Thymus (tissue), 11 donors: ENCODE data around the gene COL23A1. TPM values are rescaled to one million over a fixed set of nuclear protein-coding genes. Genes with fewer than 3 reads are reported as not detected.

Experiments
- DNase-seq, 9 donors: peaks; one replicate each; pipeline ENCODE4 v3.0.0-alpha.2; 2013; ENCODE audit warnings: low spot score in 9 of 9, low read depth in 6 of 9, missing footprints in 1 of 9
- H3K27ac ChIP-seq, 2 donors: one replicate each; pipeline ENCODE4 v1.5.1; 2013; ENCODE audit warnings: control low read depth in 1 of 2, low read depth in 1 of 2, low read length in 1 of 2, mild to moderate bottlenecking in 1 of 2, moderate library complexity in 1 of 2
- H3K27me3 ChIP-seq, 2 donors: one replicate each; pipeline ENCODE4 v1.5.1; 2013; ENCODE audit warnings: low read length in 1 of 2; ENCODE audit not compliant: control insufficient read depth in 2 of 2, insufficient read depth in 1 of 2
- H3K36me3 ChIP-seq, 2 donors: one replicate each; pipeline ENCODE4 v1.5.1; 2013; ENCODE audit warnings: low read length in 1 of 2, mild to moderate bottlenecking in 1 of 2, moderate library complexity in 1 of 2; ENCODE audit not compliant: control insufficient read depth in 2 of 2, insufficient read depth in 2 of 2
- H3K4me1 ChIP-seq, 2 donors: one replicate each; pipeline ENCODE4 v1.5.1; 2013; ENCODE audit warnings: low read length in 2 of 2; ENCODE audit not compliant: control insufficient read depth in 2 of 2, insufficient read depth in 2 of 2
- H3K4me3 ChIP-seq, 2 donors: one replicate each; pipeline ENCODE4 v1.5.1; 2013; ENCODE audit warnings: low read length in 2 of 2, control low read depth in 1 of 2, mild to moderate bottlenecking in 1 of 2
- H3K9me3 ChIP-seq, 2 donors: one replicate each; pipeline ENCODE4 v1.5.1; 2013; ENCODE audit warnings: low read length in 1 of 2, mild to moderate bottlenecking in 1 of 2; ENCODE audit not compliant: control insufficient read depth in 2 of 2, insufficient read depth in 1 of 2
- WGBS: extraction: QIAGEN DNeasy Blood & Tissue Kit; methylation state at CpG from one replicate; pipeline ENCODE4 v1.1.7; 2013; 5-methylcytosine and 5-hydroxymethylcytosine counted together
- polyA plus RNA-seq: library from polyadenylated mRNA; stranded (reverse); fragments of 200-250 nt; gene quantifications from one replicate; pipeline ENCODE4 v1.2.3, GENCODE V29; 2013
- total RNA-seq: library from RNA; stranded (reverse); fragments of 120-200 nt; gene quantifications from one replicate; pipeline ENCODE4 v1.2.4, GENCODE V29; 2013
- donor health status: healthy.

Gene COL23A1
- total and polyA plus RNA-seq, 2 donors: 1.5 to 2.6 TPM

DNA sequence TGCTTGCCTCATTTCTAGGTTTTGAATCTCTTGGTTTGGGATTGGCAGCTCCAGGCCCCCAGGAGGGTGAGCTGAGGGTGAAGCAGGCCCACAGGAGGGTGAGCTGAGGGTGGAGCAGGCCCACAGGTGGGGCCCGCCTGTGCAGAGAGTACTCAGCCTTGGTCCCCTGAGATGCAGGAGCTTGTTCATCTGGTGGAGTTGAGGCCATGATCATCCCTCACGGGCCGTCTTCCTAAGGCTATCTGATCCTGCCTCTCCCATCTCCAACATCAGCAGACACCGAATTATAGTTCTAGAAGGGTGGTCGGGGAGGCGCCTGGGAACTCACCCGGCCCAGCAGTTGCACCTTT, 225.9 kb downstream of the COL23A1 start:
- no peak overlapping the region for H3K4me3 ChIP-seq
- peaks cover 0 to 7% of the 10 kb centered on the region in 2 donors for H3K9me3 ChIP-seq
- H3K4me1 ChIP-seq: peaks cover 4 to 37% of the 10 kb centered on the region in 2 donors
- WGBS: 97% methylated on average over 7 of the region's 7 CpGs
- H3K27ac ChIP-seq: no peak overlapping the region
- DNase-seq: no peak
- peaks cover 16 to 21% of the 10 kb centered on the region in 2 donors for H3K36me3 ChIP-seq
- no peaks in the 10 kb centered on the region for H3K27me3 ChIP-seq

DNA sequence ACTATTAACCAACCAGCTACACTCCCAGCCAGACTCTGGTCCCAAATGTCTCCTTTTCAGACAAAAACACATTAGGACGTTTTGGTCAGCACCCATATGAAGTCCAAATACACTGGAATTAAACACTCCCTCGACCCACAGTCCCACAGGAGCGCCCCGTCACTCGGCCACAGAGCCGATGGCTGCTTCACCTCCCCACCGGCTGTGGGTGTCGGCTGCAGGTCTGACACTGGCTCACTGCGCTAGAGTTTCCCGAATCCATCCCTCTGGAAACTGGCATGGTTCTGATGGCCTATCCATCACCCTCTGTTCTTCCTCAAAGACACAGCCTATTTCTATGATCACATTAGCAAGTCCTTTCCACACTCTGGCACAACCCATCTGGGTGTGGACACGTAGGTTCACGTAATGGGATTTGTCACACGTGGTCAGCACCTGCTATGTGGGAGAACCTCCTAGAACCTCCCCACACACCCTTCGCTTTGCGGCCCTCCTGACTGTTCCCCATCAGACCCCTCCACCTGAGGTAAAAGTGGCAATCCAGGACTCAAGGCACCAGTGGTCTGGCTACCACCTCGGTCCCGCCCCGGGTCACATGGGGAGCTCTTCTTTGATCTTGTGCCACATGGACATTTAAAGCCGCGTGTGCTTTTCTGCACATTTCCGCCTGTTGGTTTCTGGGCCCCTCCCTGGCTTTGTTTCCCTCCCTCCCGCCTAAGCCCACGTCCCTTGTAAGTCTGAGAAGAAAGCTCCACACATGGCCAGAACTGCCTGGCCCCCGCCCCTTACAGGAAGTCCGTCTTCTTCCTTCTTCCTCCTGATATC, 226.5 kb downstream of the COL23A1 start:
- H3K36me3 ChIP-seq: peaks cover 10 to 15% of the 10 kb centered on the region in 2 donors
- no peak for DNase-seq
- H3K27me3 ChIP-seq: no peaks in the 10 kb centered on the region
- no peak overlapping the region for H3K27ac ChIP-seq
- 88% methylated on average over 25 of the region's 25 CpGs for WGBS
- no peak overlapping the region for H3K4me3 ChIP-seq
- H3K9me3 ChIP-seq: peaks cover 0 to 2% of the 10 kb centered on the region in 2 donors
- H3K4me1 ChIP-seq: peaks cover 4 to 37% of the 10 kb centered on the region in 2 donors

DNA sequence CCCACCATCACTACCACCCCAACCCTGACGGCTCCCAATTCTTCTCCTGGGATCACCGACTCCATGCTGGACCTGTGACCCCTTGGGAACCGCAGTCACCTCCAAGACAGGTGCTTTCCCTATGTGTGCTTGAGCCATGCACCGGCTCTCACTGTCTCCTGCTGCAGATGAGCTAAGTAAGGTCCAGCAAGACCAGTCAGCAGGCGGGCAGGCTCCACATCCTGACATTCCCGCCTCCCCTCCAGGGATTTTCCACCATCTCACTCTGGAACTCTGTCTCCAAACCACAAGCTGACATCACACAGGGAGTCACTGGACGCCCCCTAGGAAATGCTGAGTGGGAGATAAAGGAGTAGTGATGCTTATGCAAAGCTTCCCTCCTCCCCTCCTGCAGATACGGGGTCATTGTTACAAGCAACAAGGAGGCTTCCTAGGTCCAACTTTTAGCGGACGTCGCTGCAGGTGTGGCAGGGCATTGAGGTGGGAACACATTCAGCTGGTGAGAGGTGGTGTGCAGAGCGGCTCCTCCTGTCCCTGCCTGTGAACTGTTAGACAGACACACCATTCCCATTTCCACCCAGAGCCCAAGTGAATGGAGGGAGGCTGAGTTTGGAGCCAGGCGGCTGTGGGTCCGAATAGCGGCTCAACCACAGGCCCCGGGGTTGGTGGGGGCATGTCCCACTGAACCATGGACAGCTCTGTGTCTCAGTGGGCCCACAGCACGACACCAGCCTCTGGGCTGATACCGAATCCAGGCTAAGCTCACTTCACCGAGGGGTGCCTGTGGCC, 228.3 kb downstream of the COL23A1 start:
- H3K4me3 ChIP-seq: no peak overlapping the region
- DNase-seq: no peak
- 96% methylated on average over 19 of the region's 19 CpGs for WGBS
- no peaks in the 10 kb centered on the region for H3K9me3 ChIP-seq
- H3K4me1 ChIP-seq: peaks cover 10 to 43% of the 10 kb centered on the region in 2 donors
- peaks cover 0 to 5% of the 10 kb centered on the region in 2 donors for H3K27me3 ChIP-seq
- no peak overlapping the region for H3K27ac ChIP-seq
- H3K36me3 ChIP-seq: peaks cover 2 to 3% of the 10 kb centered on the region in 2 donors

GRCh38 chr5:178360926-178361235, 229.3 kb downstream of the COL23A1 start:
- H3K27ac ChIP-seq: no peak overlapping the region
- H3K4me1 ChIP-seq: peaks cover 16 to 52% of the 10 kb centered on the region in 2 donors
- no peak for DNase-seq
- WGBS: 45% methylated on average over 5 of the region's 5 CpGs
- H3K27me3 ChIP-seq: peaks cover 0 to 8% of the 10 kb centered on the region in 2 donors
- H3K36me3 ChIP-seq: peaks cover 2 to 3% of the 10 kb centered on the region in 2 donors
- no peaks in the 10 kb centered on the region for H3K9me3 ChIP-seq
- no peak overlapping the region for H3K4me3 ChIP-seq

GRCh38 chr5:178360222-178360925, 229.8 kb downstream of the COL23A1 start:
- no peak overlapping the region for H3K4me3 ChIP-seq
- DNase-seq: no peak
- peaks cover 2 to 3% of the 10 kb centered on the region in 2 donors for H3K36me3 ChIP-seq
- H3K27me3 ChIP-seq: peaks cover 0 to 8% of the 10 kb centered on the region in 2 donors
- WGBS: 88% methylated on average over 19 of the region's 19 CpGs
- no peaks in the 10 kb centered on the region for H3K9me3 ChIP-seq
- peaks cover 16 to 51% of the 10 kb centered on the region in 2 donors for H3K4me1 ChIP-seq
- H3K27ac ChIP-seq: no peak overlapping the region

DNA sequence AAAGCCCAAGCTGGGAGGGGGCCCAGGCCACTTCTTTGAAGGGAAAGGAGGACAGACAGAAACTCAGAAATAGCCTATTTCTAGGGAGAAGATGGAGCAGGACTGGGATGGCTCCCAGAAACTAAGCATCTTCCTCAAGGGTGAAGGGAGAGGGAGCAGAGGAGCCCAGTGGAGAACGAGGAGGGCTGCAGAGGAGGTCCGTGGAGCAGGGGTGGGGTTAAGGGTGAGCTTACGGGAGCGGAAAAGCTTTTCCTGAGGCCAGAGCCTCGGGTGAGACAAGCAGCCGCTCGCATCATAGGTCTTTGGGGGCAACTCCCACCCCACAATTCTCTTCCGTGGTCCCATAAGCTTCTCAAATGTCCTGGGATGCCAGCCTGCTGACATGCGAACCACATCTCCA, 230.5 kb downstream of the COL23A1 start:
- 90% methylated on average over 9 of the region's 9 CpGs for WGBS
- DNase-seq: no peak
- Histone ChIP-seq H3K27ac (no peak overlapping the region), H3K27me3 (peaks cover 0 to 8% of the 10 kb centered on the region in 2 donors), H3K9me3 (no peaks in the 10 kb centered on the region), H3K36me3 (peaks cover 2 to 3% of the 10 kb centered on the region in 2 donors), H3K4me3 (no peak overlapping the region), H3K4me1 (peaks cover 16 to 45% of the 10 kb centered on the region in 2 donors)

- H3K27me3 ChIP-seq: peaks cover 0 to 8% of the 10 kb centered on the region in 2 donors
Measured at GRCh38 chr5:178357678-178358077, 232.5 kb downstream of the COL23A1 start.

DNA sequence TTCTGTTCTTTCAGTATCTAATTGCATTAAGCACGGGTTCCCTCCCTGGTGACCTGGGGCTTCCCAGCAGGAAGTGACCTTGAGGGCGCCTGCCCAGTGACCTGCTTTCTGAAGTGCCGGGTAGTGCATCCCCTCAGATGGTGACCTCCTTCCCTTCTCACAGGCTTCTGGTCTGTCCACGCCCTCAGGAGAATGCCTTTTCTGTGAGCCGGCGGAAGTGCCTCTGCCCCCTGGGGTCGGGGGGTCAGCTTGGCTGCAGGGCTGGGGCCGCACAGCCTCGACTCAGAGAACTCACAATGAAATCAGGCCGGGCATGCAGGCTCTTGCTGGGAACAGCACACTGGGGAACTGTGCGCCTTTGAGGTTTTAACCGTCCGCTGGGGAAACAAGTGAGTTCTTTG, 233.1 kb downstream of the COL23A1 start:
- no peak overlapping the region for H3K4me3 ChIP-seq
- peaks cover 2 to 3% of the 10 kb centered on the region in 2 donors for H3K36me3 ChIP-seq
- H3K27ac ChIP-seq: no peak overlapping the region
- no peak for DNase-seq
- H3K27me3 ChIP-seq: peaks cover 0 to 8% of the 10 kb centered on the region in 2 donors
- 40% methylated on average over 13 of the region's 13 CpGs for WGBS
- H3K4me1 ChIP-seq: peaks cover 16 to 29% of the 10 kb centered on the region in 2 donors
- H3K9me3 ChIP-seq: no peaks in the 10 kb centered on the region

More at GRCh38 chr5:178357678-178358077, 232.5 kb downstream of the COL23A1 start:
- Histone ChIP-seq H3K4me3 (no peak overlapping the region), H3K4me1 (peaks cover 16 to 30% of the 10 kb centered on the region in 2 donors), H3K36me3 (peaks cover 2 to 3% of the 10 kb centered on the region in 2 donors), H3K9me3 (no peaks in the 10 kb centered on the region), H3K27ac (no peak overlapping the region)
- WGBS: 83% methylated on average over 5 of the region's 5 CpGs
- DNase-seq: no peak
